ENCODE measurements around the gene PPP2R3C. TPM values are rescaled to one million over a fixed set of nuclear protein-coding genes. Genes with fewer than 3 reads are reported as not detected.
A peak's percentile ranks its signal among the peaks of the same experiment; 100 is the strongest.

The PPP2R3C gene
- total and polyA plus RNA-seq, 2 of the 4 experiments (the other 2 are of a cell fraction): 15.9 to 17.0 TPM

- WGBS, 2 experiments (ENCODE audit: extremely low coverage in 2 of 2, insufficient read length in 1 of 2): no CpG with 5 or more reads among the region's 6 CpGs
- H2BK5ac ChIP-seq (ENCODE audit: low read depth, low read length, poor library complexity, severe bottlenecking): peak overlapping the region; percentile 77
- ATAC-seq (ENCODE audit: low read depth): peak; percentile 88
- H3K27ac ChIP-seq (ENCODE audit: insufficient read depth, low read length): peak overlapping the region; percentile 23; the same call in 1 of the 2 replicates
- peaks cover 3% of the 10 kb centered on the region for H3K36me3 ChIP-seq (ENCODE audit: control insufficient read depth, insufficient read depth, low read length)
- peak overlapping the region; percentile 67; the same call in 1 of the 2 replicates for H3K4ac ChIP-seq (ENCODE audit: low read depth, low read length)
- peak overlapping the region; percentile 9; the same call in 1 of the 2 replicates for H3K23ac ChIP-seq (ENCODE audit: low read depth, low read length)
- H3K79me1 ChIP-seq (ENCODE audit: low read depth in 1 of 2, low read length in 2 of 2): peaks cover 7 to 40% of the 10 kb centered on the region in 2 experiments
- no peaks in the 10 kb centered on the region for H3K9me3 ChIP-seq (ENCODE audit: control insufficient read depth, insufficient read depth, low read length)
- DNase-seq: peak; percentile 97
- in situ Hi-C loops (cut with MboI; ENCODE audit: low sequenced_read_pairs): no loop called here
- H3K56ac ChIP-seq (ENCODE audit: extremely low read depth, insufficient read depth, low read length): peak overlapping the region; percentile 60
- CTCF ChIA-PET: interaction anchor here (0.5 kb wide), 1 partner anchor 99 kb away, joined by 3 read pairs; no protein-coding TSS in a partner anchor
- peak overlapping the region; percentile 88 for H3K4me2 ChIP-seq (ENCODE audit: low read depth, low read length)
- POLR2A ChIA-PET (ENCODE audit: unreplicated experiment): no interaction called here
- H4K91ac ChIP-seq (ENCODE audit: insufficient read depth, low read depth, low read length): peak overlapping the region; percentile 51; the same call in 1 of the 2 replicates
- no peak overlapping the region for H2AFZ ChIP-seq (replicated peaks; ENCODE audit: low read length, poor library complexity)
- BruUV-seq (replicated peaks): no TSS peak
- peak overlapping the region in 1 of 2 experiments; percentile 28; a peak in 2 of 4 replicates for H4K8ac ChIP-seq (ENCODE audit: low read depth in 2 of 2, low read length in 2 of 2)
- H3K18ac ChIP-seq (ENCODE audit: low read depth, low read length): peak overlapping the region; percentile 59; the same call in 1 of the 2 replicates
- no peak overlapping the region for H3K4me3 ChIP-seq (ENCODE audit: insufficient read depth, low read depth, low read length)
- H2BK20ac ChIP-seq (ENCODE audit: low read depth, low read length): peak overlapping the region; percentile 76
- H2AK5ac ChIP-seq (ENCODE audit: low read depth, low read length): peak overlapping the region; percentile 37; the same call in 1 of the 2 replicates
- no peak overlapping the region; the same call in 1 of the 2 replicates for H3K14ac ChIP-seq (replicated peaks; ENCODE audit: low read depth, low read length)
- intact Hi-C loops (cut with micrococcal nuclease): loop anchor here (5.0 kb wide), 2 partner anchors 52 to 132 kb away; partner anchors contain the start of gene PSMA6
- H2BK15ac ChIP-seq (ENCODE audit: low read depth, low read length): peak overlapping the region; percentile 88
- dilution Hi-C loops (cut with HindIII; ENCODE audit: low sequenced_read_pairs, unreplicated experiment): no loop called here
- H4K20me1 ChIP-seq (ENCODE audit: insufficient read depth, low read length): no peaks in the 10 kb centered on the region
- H2BK120ac ChIP-seq (ENCODE audit: low read depth, low read length): peak overlapping the region; percentile 84; the same call in 1 of the 2 replicates
- H4K5ac ChIP-seq (ENCODE audit: low read depth, low read length): peak overlapping the region; percentile 9; the same call in 1 of the 2 replicates
- TF ChIP-seq BHLHE40 (IDR thresholded peaks at IDR 0.05; ENCODE audit: low read depth, low read length) (peak; percentile 59; the same call in 1 of the 2 replicates), NFE2L2 (IDR thresholded peaks at IDR 0.05; ENCODE audit: low read depth, low read length) (no peak), MAZ (IDR thresholded peaks at IDR 0.05; ENCODE audit: borderline replicate concordance, low read depth, low read length) (no peak), FOS (IDR thresholded peaks at IDR 0.05; ENCODE audit: low read depth, low read length) (peak; percentile 98), CEBPB (IDR thresholded peaks at IDR 0.05; ENCODE audit: low read depth, low read length) (peak; percentile 60; the same call in 1 of the 2 replicates), MAFK (IDR thresholded peaks at IDR 0.05; ENCODE audit: low read depth, low read length) (no peak), POLR2A (IDR thresholded peaks at IDR 0.05; ENCODE audit: low read depth, low read length) (no peak), SMC3 (IDR thresholded peaks at IDR 0.05; ENCODE audit: low read depth, low read length) (no peak), MXI1 (IDR thresholded peaks at IDR 0.05; ENCODE audit: borderline replicate concordance, low read depth, low read length) (no peak)
- TF ChIP-seq, protein P1, sequence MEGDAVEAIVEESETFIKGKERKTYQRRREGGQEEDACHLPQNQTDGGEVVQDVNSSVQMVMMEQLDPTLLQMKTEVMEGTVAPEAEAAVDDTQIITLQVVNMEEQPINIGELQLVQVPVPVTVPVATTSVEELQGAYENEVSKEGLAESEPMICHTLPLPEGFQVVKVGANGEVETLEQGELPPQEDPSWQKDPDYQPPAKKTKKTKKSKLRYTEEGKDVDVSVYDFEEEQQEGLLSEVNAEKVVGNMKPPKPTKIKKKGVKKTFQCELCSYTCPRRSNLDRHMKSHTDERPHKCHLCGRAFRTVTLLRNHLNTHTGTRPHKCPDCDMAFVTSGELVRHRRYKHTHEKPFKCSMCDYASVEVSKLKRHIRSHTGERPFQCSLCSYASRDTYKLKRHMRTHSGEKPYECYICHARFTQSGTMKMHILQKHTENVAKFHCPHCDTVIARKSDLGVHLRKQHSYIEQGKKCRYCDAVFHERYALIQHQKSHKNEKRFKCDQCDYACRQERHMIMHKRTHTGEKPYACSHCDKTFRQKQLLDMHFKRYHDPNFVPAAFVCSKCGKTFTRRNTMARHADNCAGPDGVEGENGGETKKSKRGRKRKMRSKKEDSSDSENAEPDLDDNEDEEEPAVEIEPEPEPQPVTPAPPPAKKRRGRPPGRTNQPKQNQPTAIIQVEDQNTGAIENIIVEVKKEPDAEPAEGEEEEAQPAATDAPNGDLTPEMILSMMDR (conservative IDR thresholded peaks at IDR 0.05; ENCODE audit: low read depth, low read length): no peak
- peak overlapping the region; percentile 20; the same call in 1 of the 2 replicates for H3K9ac ChIP-seq (ENCODE audit: low read depth, low read length)
- no peaks in the 10 kb centered on the region for H3K27me3 ChIP-seq (ENCODE audit: control insufficient read depth, insufficient read depth, low read length)
- H3K9me1 ChIP-seq (ENCODE audit: insufficient read depth, low read length): peaks cover 7% of the 10 kb centered on the region
- peaks cover 10% of the 10 kb centered on the region for H3K4me1 ChIP-seq (ENCODE audit: control insufficient read depth, insufficient read depth, low read length)
- H2AK9ac ChIP-seq (replicated peaks; ENCODE audit: low read depth, low read length, poor library complexity): no peak overlapping the region
Observed at GRCh38 chr14:35159742-35160409, 38.1 kb upstream of the PPP2R3C start.
